Neural crest cell (in vitro differentiated cells): ENCODE measurements around the gene NAV2. TPM values are rescaled to one million over a fixed set of nuclear protein-coding genes. Genes with fewer than 3 reads are reported as not detected.

ENCODE experiments used
- DNase-seq: peaks from one replicate; pipeline ENCODE4 v3.0.0; 2021; ENCODE audit warnings: low read depth, mixed read lengths, low spot score
- H3K27ac Mint-ChIP-seq: one replicate; pipeline ENCODE4 v1.8.0; 2021; ENCODE audit warnings: mild to moderate bottlenecking, mixed read lengths; ENCODE audit not compliant: unreplicated experiment
- H3K27me3 Mint-ChIP-seq: 2 replicates; pipeline ENCODE4 v1.8.0; 2021; ENCODE audit warnings: low read depth, mild to moderate bottlenecking, mixed read lengths
- H3K36me3 Mint-ChIP-seq: 2 replicates; pipeline ENCODE4 v1.8.0; 2021; ENCODE audit warnings: low read depth, mild to moderate bottlenecking, mixed read lengths
- H3K4me1 Mint-ChIP-seq: 2 replicates; pipeline ENCODE4 v1.8.0; 2021; ENCODE audit warnings: mixed read lengths
- H3K4me3 Mint-ChIP-seq: one replicate; pipeline ENCODE4 v1.8.0; 2021; ENCODE audit warnings: mild to moderate bottlenecking, mixed read lengths
- H3K9me3 Mint-ChIP-seq: 2 replicates; pipeline ENCODE4 v1.8.0; 2021; ENCODE audit warnings: mixed read lengths
- total RNA-seq: library from RNA; stranded (reverse); gene quantifications from 2 replicates; pipeline ENCODE4 v1.2.1, GENCODE V29; 2021
- TF ChIP-seq, protein P1 (sequence below): fragments of 200-600 bp; sonication (generic); conservative IDR thresholded peaks from 2 replicates; pipeline ENCODE4 v1.5.0; 2021; ENCODE audit warnings: antibody characterized with exemption, mild to moderate bottlenecking

The NAV2 gene
- total RNA-seq, 1 donor from 2014 or later: 14.1 TPM

DNA sequence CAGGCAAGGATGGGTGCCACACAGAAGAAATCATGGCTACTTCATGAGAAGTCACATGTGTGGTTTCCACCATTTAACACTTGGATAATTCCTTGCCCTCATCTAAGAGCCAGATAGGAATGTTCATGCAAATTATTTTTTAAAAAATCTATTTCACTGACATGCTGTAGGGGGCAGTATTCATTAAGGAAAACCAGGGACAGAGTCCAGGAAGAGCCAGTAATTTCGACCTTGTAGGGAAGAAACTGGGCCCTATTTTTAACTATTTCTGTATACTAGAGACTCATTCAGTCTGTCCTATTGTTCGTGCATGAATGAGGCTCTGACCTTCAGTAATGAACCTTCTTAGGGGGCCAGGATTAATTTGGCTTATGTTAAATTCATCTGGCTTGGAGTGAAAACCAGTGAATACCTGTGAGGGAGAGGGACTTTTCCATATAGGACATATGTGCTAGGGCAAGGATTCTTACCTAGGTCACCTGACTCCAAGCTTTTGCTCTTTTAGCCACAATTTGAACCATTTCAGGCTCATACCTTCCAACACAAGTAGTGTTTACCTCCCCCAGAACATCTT, 192.7 kb downstream of the NAV2 start:
- no peaks in the 10 kb centered on the region for H3K27me3 Mint-ChIP-seq
- H3K4me3 Mint-ChIP-seq: no peak overlapping the region
- no peaks in the 10 kb centered on the region for H3K36me3 Mint-ChIP-seq
- TF ChIP-seq, protein P1, sequence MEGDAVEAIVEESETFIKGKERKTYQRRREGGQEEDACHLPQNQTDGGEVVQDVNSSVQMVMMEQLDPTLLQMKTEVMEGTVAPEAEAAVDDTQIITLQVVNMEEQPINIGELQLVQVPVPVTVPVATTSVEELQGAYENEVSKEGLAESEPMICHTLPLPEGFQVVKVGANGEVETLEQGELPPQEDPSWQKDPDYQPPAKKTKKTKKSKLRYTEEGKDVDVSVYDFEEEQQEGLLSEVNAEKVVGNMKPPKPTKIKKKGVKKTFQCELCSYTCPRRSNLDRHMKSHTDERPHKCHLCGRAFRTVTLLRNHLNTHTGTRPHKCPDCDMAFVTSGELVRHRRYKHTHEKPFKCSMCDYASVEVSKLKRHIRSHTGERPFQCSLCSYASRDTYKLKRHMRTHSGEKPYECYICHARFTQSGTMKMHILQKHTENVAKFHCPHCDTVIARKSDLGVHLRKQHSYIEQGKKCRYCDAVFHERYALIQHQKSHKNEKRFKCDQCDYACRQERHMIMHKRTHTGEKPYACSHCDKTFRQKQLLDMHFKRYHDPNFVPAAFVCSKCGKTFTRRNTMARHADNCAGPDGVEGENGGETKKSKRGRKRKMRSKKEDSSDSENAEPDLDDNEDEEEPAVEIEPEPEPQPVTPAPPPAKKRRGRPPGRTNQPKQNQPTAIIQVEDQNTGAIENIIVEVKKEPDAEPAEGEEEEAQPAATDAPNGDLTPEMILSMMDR: peak; percentile 83
- DNase-seq: no peak
- H3K9me3 Mint-ChIP-seq: no peaks in the 10 kb centered on the region
- H3K4me1 Mint-ChIP-seq: peaks cover 20% of the 10 kb centered on the region
- H3K27ac Mint-ChIP-seq: no peak overlapping the region

DNA sequence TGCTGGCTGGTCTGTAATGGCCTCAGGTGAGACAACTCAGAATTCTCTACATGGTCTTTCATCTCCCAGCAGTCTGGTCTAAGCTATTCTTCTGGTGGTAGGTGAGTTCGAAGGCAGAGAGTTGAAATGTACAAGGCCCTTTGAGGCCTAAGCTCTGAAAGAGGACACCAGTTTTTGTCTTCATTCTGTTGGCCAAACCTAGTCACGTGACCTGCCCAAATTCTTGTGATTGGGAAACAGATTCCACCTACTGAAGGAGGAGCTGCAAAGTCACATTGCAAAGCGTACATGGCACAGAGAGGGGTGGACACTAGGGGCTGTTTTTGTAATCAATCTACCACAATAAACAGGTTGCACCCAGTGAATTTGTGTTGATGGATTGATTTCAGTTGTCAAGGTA, 193.5 kb downstream of the NAV2 start:
- H3K9me3 Mint-ChIP-seq: no peaks in the 10 kb centered on the region
- no peak overlapping the region for H3K4me3 Mint-ChIP-seq
- TF ChIP-seq, protein P1: no peak
- no peak for DNase-seq
- no peaks in the 10 kb centered on the region for H3K36me3 Mint-ChIP-seq
- H3K27ac Mint-ChIP-seq: no peak overlapping the region
- no peaks in the 10 kb centered on the region for H3K27me3 Mint-ChIP-seq
- peaks cover 20% of the 10 kb centered on the region for H3K4me1 Mint-ChIP-seq

DNA sequence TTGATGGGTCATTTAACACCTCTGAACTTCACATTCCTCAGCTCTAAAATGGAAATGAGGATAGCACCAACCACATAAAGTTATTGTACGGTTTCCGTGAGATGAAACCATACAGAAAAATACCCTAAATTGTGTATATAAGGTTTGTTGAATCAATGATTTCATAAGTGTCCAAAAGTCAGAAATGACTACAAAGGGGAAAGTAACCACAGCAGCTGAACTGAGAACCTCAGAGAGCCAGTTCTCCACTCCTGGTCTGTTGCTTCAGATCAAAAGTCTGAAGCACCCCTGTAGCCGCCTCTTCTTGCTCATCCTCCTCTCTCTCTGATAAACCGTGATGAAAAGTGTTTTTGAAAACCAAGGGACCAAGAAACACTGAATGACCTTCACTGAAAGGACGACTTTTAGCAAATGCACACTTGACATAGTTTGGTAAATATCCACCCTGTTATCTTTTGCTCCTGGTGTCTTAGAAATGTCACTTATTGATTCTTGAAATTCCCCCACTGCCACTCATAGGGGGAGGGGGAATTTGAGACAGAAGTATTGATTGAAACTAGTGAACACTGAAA, 194.5 kb downstream of the NAV2 start:
- Mint-ChIP-seq H3K4me3 (no peak overlapping the region), H3K4me1 (peaks cover 20% of the 10 kb centered on the region), H3K27ac (no peak overlapping the region), H3K27me3 (no peaks in the 10 kb centered on the region), H3K36me3 (no peaks in the 10 kb centered on the region), H3K9me3 (no peaks in the 10 kb centered on the region)
- no peak for DNase-seq
- TF ChIP-seq, protein P1: no peak

DNA sequence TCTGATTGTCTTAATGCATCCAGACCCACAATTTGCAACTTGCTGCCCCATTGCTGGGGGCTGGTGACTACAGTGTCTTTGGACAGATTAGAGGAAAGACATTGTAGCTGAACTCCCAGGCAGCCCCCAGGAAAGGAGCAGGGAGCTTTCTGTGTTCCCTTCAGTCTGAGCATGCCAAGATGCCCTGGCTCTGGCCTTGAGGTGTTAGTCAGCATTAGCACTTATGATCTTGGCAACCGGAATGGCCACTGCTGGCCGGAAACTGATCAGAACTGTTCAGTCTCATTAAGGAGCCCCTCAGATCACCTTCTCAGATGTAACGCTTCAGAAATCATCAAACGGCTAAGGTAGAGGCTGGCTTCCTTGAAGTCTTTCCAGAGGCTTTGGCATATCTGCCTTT, 195.2 kb downstream of the NAV2 start:
- H3K27me3 Mint-ChIP-seq: no peaks in the 10 kb centered on the region
- no peak for DNase-seq
- no peaks in the 10 kb centered on the region for H3K36me3 Mint-ChIP-seq
- no peak overlapping the region for H3K4me3 Mint-ChIP-seq
- H3K27ac Mint-ChIP-seq: no peak overlapping the region
- H3K4me1 Mint-ChIP-seq: peaks cover 20% of the 10 kb centered on the region
- no peaks in the 10 kb centered on the region for H3K9me3 Mint-ChIP-seq
- TF ChIP-seq, protein P1: no peak

DNA sequence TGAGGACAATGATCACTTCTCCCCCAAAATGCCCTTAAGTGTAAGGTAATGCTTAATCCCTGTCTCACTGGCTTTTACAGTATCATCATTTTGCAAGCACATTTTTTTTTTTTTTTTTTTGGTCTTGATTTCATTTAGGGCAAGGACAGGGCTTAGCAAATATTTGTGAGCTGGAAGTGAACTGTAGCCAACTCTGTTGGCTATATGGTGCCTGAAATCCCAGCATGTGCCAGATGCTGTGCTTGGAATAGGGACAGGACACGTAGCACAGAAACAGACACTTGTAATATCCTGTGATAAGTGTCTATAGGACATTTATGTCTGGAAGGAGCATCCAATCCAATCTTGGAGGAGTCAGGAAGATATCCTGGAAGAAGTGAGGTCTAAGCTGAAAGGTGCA, 198.3 kb downstream of the NAV2 start:
- TF ChIP-seq, protein P1: no peak
- Mint-ChIP-seq H3K36me3 (no peaks in the 10 kb centered on the region), H3K4me1 (peaks cover 11% of the 10 kb centered on the region), H3K4me3 (no peak overlapping the region), H3K27ac (no peak overlapping the region), H3K9me3 (no peaks in the 10 kb centered on the region), H3K27me3 (no peaks in the 10 kb centered on the region)
- DNase-seq: no peak
